ENCODE data around the gene SPTBN4. TPM values are rescaled to one million over a fixed set of nuclear protein-coding genes. Genes with fewer than 3 reads are reported as not detected.
A peak's percentile ranks its signal among the peaks of the same experiment; 100 is the strongest.

SPTBN4 gene
- total RNA-seq, 1 donor from 2014 or later: 0.89 TPM

DNA sequence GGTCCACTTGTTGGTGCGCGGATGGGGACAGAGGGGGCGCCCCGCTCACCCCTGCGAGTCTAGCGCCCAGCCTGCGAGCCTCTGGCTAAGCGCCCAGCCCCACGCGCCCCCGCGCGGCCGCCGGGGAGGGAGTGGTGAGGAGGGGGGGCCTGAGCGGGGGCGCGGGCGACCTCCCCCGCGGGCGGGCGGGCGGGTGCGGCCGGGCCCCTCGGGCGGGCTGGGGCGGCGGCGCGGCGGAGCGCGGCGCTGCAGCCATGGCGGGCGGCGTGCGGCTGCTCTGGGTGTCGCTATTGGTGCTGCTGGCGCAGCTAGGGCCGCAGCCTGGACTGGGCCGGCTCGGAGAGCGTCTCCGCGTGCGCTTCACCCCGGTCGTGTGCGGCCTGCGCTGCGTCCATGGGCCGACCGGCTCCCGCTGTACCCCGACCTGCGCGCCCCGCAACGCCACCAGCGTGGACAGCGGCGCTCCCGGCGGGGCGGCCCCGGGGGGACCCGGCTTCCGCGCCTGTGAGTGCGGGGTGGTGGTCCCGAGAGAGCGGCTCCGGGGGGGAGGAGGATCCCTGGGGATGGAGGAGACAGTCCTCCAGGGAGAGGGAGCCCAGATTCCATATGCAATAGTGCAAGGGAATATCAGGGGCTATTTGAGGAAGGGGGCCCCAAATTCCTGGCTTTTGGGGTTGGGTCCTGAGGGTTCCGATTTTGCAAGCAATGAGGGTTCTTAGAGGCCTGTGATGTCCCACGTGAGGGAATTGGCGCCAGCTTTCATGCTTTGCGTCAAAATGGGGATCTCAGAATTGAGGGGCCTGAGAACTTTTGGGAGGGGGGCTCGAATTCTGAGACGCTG is 134.6 kb downstream of the SPTBN4 start, which contains the start of gene LTBP4:
Gene LTBP4, plus strand, starts transcription at position 236 of the 841 bp plus-strand sequence. Its CDS starts 19 bp downstream, at position 255.
- no peak for DNase-seq (ENCODE audit: low read depth)

DNA sequence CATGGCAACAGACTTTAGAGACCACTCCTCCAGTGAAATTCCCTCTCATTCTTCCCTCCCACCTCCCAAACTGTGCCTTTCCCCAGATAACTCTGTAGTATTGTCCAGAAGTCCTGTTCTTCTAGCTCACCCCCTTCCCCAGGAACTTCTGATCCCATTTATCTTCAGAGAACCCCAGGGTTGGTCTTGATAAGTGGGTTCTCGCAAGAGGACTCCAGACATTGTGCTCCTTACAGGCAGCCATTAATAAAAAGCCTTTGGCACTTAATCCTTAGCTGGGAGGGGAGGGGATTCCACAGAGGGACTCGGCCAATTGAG is 136.2 kb downstream of the SPTBN4 start:
- no peak for DNase-seq (ENCODE audit: low read depth)

- DNase-seq (ENCODE audit: low read depth): peak; percentile 94
Measured at GRCh38 chr19:40603389-40604170, 136.8 kb downstream of the SPTBN4 start.

DNA sequence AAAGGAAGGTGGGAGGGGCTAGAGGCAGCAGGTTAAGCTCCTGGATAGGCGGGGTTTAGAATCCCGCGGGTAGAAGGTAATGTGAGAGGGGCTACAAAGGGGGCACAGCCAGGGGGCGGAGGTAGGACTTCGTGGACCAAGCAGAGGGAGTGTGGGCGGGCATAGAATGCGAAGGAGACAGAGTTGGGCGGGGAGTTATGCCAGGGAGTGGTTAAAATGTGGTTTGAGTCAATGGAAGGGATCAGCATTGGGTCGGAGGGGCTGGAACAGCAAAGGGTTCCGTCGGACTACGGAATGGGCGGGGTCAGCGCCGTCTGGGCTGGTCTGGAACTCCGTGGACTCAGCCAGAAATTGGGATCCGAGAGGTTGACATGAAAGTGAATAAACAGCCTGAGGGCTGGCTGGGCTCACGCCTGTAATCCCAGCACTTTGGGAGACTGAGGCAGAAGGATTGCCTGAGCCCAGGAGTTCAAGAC is 137.4 kb downstream of the SPTBN4 start:
- no peak for DNase-seq (ENCODE audit: low read depth)

GRCh38 chr19:40604647-40605215 is 137.9 kb downstream of the SPTBN4 start:
- no peak for DNase-seq (ENCODE audit: low read depth)

GRCh38 chr19:40605216-40605971 is 138.6 kb downstream of the SPTBN4 start:
- DNase-seq (ENCODE audit: low read depth): peak; percentile 55

DNA sequence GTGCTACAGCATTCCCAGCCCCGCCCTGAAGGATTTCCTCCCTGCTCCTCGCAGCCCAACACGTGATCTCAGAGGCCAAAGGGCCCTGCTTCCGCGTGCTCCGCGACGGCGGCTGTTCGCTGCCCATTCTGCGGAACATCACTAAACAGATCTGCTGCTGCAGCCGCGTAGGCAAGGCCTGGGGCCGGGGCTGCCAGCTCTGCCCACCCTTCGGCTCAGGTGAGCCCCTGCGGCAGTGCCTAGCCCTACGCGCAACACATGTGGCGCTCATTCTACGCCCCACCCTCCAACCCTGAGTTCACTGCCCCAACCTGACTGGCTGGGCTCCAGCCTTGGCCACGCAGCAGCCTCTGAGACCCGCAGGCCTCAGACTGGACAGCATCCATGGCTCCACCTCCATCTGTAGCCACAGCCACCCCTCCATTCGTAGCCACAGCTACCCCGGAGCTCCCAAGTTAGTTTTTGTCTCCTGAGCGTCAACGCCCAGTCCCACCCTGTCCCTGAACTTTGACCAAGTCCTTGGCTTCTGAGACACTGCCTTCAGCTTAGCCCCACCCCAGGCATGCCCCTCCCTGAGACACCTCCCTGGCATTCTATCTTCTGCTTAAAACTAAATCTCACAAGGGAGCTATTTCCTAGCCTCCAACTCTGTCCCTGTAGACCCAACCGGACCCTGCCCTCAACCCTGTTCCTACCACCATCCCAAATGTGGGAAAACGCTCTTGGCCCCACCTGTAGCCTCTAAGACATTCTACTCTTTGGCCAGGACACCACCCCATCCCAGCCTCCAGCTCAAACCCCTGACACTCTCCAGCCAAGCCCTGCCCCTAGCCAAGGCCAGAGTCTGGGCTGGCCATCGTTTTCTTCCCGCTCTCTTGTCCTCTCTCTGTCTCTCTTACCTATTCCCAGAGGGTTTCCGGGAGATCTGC is 140.8 kb downstream of the SPTBN4 start:
- DNase-seq (ENCODE audit: low read depth): no peak

DNA sequence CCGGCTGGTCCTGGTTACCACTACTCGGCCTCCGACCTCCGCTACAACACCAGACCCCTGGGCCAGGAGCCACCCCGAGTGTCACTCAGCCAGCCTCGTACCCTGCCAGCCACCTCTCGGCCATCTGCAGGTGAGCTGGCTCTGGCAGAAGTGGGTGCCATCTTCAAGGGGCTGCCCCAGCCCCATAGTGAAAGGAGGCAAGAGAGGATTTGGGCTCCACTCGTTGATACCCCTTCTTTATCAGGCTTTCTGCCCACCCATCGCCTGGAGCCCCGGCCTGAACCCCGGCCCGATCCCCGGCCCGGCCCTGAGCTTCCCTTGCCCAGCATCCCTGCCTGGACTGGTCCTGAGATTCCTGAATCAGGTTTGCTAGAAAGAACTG is 141.4 kb downstream of the SPTBN4 start:
- DNase-seq (ENCODE audit: low read depth): no peak

DNA sequence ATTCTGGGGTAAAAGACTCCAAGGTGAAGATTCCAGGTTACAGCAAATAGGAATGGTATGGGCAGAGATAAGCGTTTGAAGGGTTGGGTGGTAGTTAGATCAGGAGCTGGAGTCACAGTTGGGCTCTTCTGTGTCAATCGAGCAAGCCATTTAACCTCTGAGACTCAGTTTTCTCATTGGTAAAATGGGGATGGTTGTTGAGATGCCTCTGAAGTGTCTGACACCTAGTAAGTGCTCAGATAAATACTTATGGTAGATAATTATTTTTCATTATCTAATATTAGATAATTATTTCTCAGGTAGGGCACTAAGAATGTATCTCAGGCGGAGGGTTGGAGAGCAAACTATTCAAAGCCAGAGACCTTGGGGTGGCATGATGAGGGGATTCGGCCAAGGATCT is 142.2 kb downstream of the SPTBN4 start:
- DNase-seq (ENCODE audit: low read depth): no peak

DNA sequence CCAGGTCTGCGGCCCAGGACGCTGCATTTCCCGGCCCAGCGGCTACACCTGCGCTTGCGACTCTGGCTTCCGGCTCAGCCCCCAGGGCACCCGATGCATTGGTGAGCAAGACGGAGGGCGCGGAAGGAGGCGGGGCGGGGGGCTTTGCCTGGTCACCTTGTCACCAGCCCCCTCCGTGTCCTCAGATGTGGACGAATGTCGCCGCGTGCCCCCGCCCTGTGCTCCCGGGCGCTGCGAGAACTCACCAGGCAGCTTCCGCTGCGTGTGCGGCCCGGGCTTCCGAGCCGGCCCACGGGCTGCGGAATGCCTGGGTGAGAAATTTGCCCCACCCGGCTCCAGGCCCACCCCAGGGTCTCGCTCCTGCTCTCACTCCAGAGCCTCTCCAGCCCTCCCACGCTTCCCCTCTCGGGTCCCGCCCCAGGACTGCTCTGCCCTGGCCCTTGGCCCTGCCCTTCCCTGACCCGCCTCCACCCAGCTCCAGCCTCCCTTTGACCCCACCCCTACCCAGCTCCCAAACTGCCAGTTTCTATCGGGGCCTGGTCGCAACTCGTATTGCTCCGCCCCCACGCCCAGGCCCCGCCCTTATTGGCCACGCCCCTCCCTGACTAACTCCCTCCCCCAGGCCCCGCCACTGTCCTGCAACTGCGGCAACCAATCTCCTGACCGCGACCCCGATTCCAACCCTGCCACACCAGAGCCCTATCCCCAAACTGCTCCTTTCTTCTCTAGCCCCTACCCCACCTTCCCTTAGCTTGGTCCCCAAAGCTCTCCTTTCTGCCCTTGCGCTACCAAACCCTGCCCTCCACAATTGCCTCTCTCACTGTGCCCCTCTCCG is 143.0 kb downstream of the SPTBN4 start:
- DNase-seq (ENCODE audit: low read depth): peak; percentile 71

GRCh38 chr19:40610396-40611064 is 143.7 kb downstream of the SPTBN4 start:
- DNase-seq (ENCODE audit: low read depth): no peak

GRCh38 chr19:40611096-40611495 is 144.3 kb downstream of the SPTBN4 start:
- no peak for DNase-seq (ENCODE audit: low read depth)

DNA sequence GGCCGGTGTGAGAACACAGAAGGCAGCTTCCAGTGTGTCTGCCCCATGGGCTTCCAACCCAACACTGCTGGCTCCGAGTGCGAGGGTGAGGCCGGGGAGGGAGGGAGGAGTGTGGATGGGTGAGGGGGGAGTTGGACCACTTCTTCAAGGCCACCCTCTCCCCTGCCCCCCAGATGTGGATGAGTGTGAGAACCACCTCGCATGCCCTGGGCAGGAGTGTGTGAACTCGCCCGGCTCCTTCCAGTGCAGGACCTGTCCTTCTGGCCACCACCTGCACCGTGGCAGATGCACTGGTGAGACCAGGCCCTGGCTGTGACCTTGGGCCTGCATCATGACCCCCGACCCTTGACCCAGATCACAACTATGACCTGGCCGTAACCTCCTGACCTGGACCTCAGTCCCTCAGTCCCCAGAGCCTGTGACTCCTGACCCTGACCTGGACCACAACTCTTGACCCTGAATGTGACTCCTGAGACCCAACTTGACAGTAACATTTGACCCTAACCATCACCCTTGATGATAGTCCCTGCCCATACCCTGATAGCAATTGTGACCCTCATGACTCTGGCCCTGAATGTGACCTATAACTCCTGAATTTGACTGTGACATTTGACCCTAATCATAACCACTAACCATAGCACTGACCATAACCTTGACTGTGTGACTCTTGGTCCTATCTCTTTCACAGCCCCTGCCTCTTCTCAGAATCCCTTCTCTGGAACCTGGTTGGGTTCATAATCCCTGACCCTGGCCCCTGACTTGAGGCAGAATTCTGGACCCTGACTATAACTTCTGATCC is 145.3 kb downstream of the SPTBN4 start:
- no peak for DNase-seq (ENCODE audit: low read depth)

- no peak for DNase-seq (ENCODE audit: low read depth)
Measured at GRCh38 chr19:40612831-40613689, 146.3 kb downstream of the SPTBN4 start.

- peak; percentile 6 for DNase-seq (ENCODE audit: low read depth)
Measured at GRCh38 chr19:40613690-40614621, 147.2 kb downstream of the SPTBN4 start.
